Skeletal muscle tissue (tissue), 4 donors: Measurements from ENCODE around the gene TIPIN. TPM values are rescaled to one million over a fixed set of nuclear protein-coding genes. Genes with fewer than 3 reads are reported as not detected.
"Not testable (repeated sequence)": the region's sequence is repeated elsewhere in the genome, so short reads cannot be mapped to it uniquely, and the experiment has no call there.

Source experiments
- H3K27ac ChIP-seq: one replicate; pipeline ENCODE4 v1.7.0; 2013; ENCODE audit warnings: mild to moderate bottlenecking, low read depth, low read length, inconsistent platforms
- H3K27me3 ChIP-seq, 3 donors: one replicate each; pipeline ENCODE4 v1.7.0; 2013; ENCODE audit warnings: low read length in 3 of 3; ENCODE audit not compliant: control insufficient read depth in 3 of 3, insufficient read depth in 3 of 3
- H3K36me3 ChIP-seq, 3 donors: one replicate each; pipeline ENCODE4 v1.7.0; 2013; ENCODE audit warnings: low read length in 3 of 3; ENCODE audit not compliant: control insufficient read depth in 3 of 3, insufficient read depth in 3 of 3
- H3K4me1 ChIP-seq, 3 donors: one replicate each; pipeline ENCODE4 v1.7.0; 2013; ENCODE audit warnings: low read length in 3 of 3, mild to moderate bottlenecking in 3 of 3; ENCODE audit not compliant: control insufficient read depth in 3 of 3, insufficient read depth in 3 of 3
- H3K4me3 ChIP-seq, 3 donors: one replicate each; pipeline ENCODE4 v1.7.0; 2013; ENCODE audit warnings: low read length in 3 of 3
- H3K9ac ChIP-seq, 3 donors: one replicate each; pipeline ENCODE4 v1.7.0; 2013; ENCODE audit warnings: low read length in 3 of 3, mild to moderate bottlenecking in 3 of 3, moderate library complexity in 2 of 3, low read depth in 1 of 3
- H3K9me3 ChIP-seq, 3 donors: one replicate each; pipeline ENCODE4 v1.7.0; 2013; ENCODE audit warnings: low read length in 3 of 3; ENCODE audit not compliant: control insufficient read depth in 3 of 3
- total RNA-seq: library from RNA; depleted of rRNA; stranded (reverse); fragments of >200 nt; gene quantifications from one replicate; pipeline ENCODE4 v1.2.3, GENCODE V29; 2014
- donor health status: Osteomylitis.

Gene TIPIN
- total RNA-seq, 1 donor from 2014 or later: 11.0 TPM

GRCh38 chr15:66399276-66399675 lies 42.8 kb upstream of the TIPIN start:
- no peak overlapping the region for H3K27ac ChIP-seq
- no peak overlapping the region for H3K4me3 ChIP-seq
- no peaks in the 10 kb centered on the region for H3K27me3 ChIP-seq
- H3K9me3 ChIP-seq: no peaks in the 10 kb centered on the region
- peaks cover 0 to 7% (median 3%) of the 10 kb centered on the region in 3 donors for H3K4me1 ChIP-seq
- H3K9ac ChIP-seq: no peak overlapping the region
- no peaks in the 10 kb centered on the region for H3K36me3 ChIP-seq

- Histone ChIP-seq H3K4me1 (peaks cover 0 to 16% (median 6%) of the 10 kb centered on the region in 3 donors), H3K9ac (no peak overlapping the region), H3K36me3 (no peaks in the 10 kb centered on the region), H3K27ac (no peak overlapping the region), H3K9me3 (no peaks in the 10 kb centered on the region), H3K27me3 (no peaks in the 10 kb centered on the region), H3K4me3 (no peak overlapping the region)
Measured at GRCh38 chr15:66394915-66395314, 38.4 kb upstream of the TIPIN start.

GRCh38 chr15:66394472-66394871 lies 38.0 kb upstream of the TIPIN start:
- Histone ChIP-seq H3K27ac (no peak overlapping the region), H3K9ac (no peak overlapping the region), H3K27me3 (no peaks in the 10 kb centered on the region), H3K4me3 (no peak overlapping the region), H3K4me1 (peaks cover 0 to 18% (median 6%) of the 10 kb centered on the region in 3 donors), H3K36me3 (no peaks in the 10 kb centered on the region), H3K9me3 (no peaks in the 10 kb centered on the region)

- H3K27me3 ChIP-seq, H3K9ac ChIP-seq, H3K9me3 ChIP-seq, H3K4me3 ChIP-seq, H3K27ac ChIP-seq, H3K36me3 ChIP-seq: not testable (repeated sequence)
- peaks cover 11 to 31% (median 15%) of the 10 kb centered on the region in 3 donors for H3K4me1 ChIP-seq
Measured at GRCh38 chr15:66393037-66393436, 36.6 kb upstream of the TIPIN start.

- Histone ChIP-seq H3K27ac (no peak overlapping the region), H3K4me1 (peaks cover 17 to 42% (median 24%) of the 10 kb centered on the region in 3 donors), H3K36me3 (no peaks in the 10 kb centered on the region), H3K4me3 (no peak overlapping the region), H3K9me3 (no peaks in the 10 kb centered on the region), H3K9ac (no peak overlapping the region), H3K27me3 (no peaks in the 10 kb centered on the region)
Measured at GRCh38 chr15:66390678-66391077, 34.2 kb upstream of the TIPIN start.

GRCh38 chr15:66389859-66390381 lies 33.4 kb upstream of the TIPIN start:
- Histone ChIP-seq H3K9me3 (no peaks in the 10 kb centered on the region), H3K4me3 (no peak overlapping the region), H3K9ac (no peak overlapping the region), H3K27me3 (no peaks in the 10 kb centered on the region), H3K36me3 (no peaks in the 10 kb centered on the region), H3K27ac (no peak overlapping the region), H3K4me1 (peaks cover 17 to 45% (median 27%) of the 10 kb centered on the region in 3 donors)

GRCh38 chr15:66389098-66389858 lies 32.8 kb upstream of the TIPIN start:
- Histone ChIP-seq H3K9me3 (no peaks in the 10 kb centered on the region), H3K4me1 (peaks cover 17 to 46% (median 28%) of the 10 kb centered on the region in 3 donors), H3K27ac (peak overlapping the region; percentile 28), H3K9ac (no peak overlapping the region), H3K4me3 (no peak overlapping the region), H3K27me3 (no peaks in the 10 kb centered on the region), H3K36me3 (no peaks in the 10 kb centered on the region)

GRCh38 chr15:66388576-66388975 lies 32.1 kb upstream of the TIPIN start:
- peaks cover 17 to 46% (median 28%) of the 10 kb centered on the region in 3 donors for H3K4me1 ChIP-seq
- peak overlapping the region; percentile 28 for H3K27ac ChIP-seq
- H3K36me3 ChIP-seq: no peaks in the 10 kb centered on the region
- no peaks in the 10 kb centered on the region for H3K27me3 ChIP-seq
- no peak overlapping the region for H3K4me3 ChIP-seq
- no peak overlapping the region for H3K9ac ChIP-seq
- H3K9me3 ChIP-seq: no peaks in the 10 kb centered on the region

GRCh38 chr15:66388043-66388363 lies 31.5 kb upstream of the TIPIN start:
- peak overlapping the region; percentile 83 to 90 (median 89) for H3K4me3 ChIP-seq
- H3K27ac ChIP-seq: peak overlapping the region; percentile 82
- H3K9me3 ChIP-seq: no peaks in the 10 kb centered on the region
- H3K9ac ChIP-seq: peak overlapping the region; percentile 83 to 87 (median 86)
- H3K27me3 ChIP-seq: no peaks in the 10 kb centered on the region
- no peaks in the 10 kb centered on the region for H3K36me3 ChIP-seq
- peaks cover 17 to 46% (median 28%) of the 10 kb centered on the region in 3 donors for H3K4me1 ChIP-seq

- H3K9ac ChIP-seq: peak overlapping the region; percentile 83 to 87 (median 86)
- peak overlapping the region; percentile 82 for H3K27ac ChIP-seq
- no peaks in the 10 kb centered on the region for H3K36me3 ChIP-seq
- peaks cover 17 to 46% (median 28%) of the 10 kb centered on the region in 3 donors for H3K4me1 ChIP-seq
- H3K9me3 ChIP-seq: no peaks in the 10 kb centered on the region
- H3K4me3 ChIP-seq: peak overlapping the region; percentile 83 to 90 (median 89)
- no peaks in the 10 kb centered on the region for H3K27me3 ChIP-seq
Measured at GRCh38 chr15:66387163-66388042, 30.9 kb upstream of the TIPIN start.
